ENCODE data around the gene GBE1.
"Not testable (repeated sequence)": the region's sequence is repeated elsewhere in the genome, so short reads cannot be mapped to it uniquely, and the experiment has no call there.

- TF ChIP-seq JUND (IDR thresholded peaks at IDR 0.05; ENCODE audit: borderline replicate concordance, low read depth, low read length); JUND (tag; IDR thresholded peaks at IDR 0.05; ENCODE audit: borderline replicate concordance, low read depth, low read length); NCOA2 (IDR thresholded peaks at IDR 0.05; ENCODE audit: partially characterized antibody in 2 of 2); SIN3B (IDR thresholded peaks at IDR 0.05; ENCODE audit: low read depth): not testable (repeated sequence)
These were observed 14.2 kb downstream of the GBE1 start for GRCh38 chr3:81747280-81747679.
